LoVo (cell line): ENCODE data around the gene UCMA.

Experiments used
- DNase-seq: peaks from one replicate; pipeline ENCODE4 v3.0.0-alpha.2; 2016; ENCODE audit warnings: low spot score

The UCMA gene

GRCh38 chr10:13187135-13187534, 47.0 kb downstream of the UCMA start:
- DNase-seq: no peak

DNA sequence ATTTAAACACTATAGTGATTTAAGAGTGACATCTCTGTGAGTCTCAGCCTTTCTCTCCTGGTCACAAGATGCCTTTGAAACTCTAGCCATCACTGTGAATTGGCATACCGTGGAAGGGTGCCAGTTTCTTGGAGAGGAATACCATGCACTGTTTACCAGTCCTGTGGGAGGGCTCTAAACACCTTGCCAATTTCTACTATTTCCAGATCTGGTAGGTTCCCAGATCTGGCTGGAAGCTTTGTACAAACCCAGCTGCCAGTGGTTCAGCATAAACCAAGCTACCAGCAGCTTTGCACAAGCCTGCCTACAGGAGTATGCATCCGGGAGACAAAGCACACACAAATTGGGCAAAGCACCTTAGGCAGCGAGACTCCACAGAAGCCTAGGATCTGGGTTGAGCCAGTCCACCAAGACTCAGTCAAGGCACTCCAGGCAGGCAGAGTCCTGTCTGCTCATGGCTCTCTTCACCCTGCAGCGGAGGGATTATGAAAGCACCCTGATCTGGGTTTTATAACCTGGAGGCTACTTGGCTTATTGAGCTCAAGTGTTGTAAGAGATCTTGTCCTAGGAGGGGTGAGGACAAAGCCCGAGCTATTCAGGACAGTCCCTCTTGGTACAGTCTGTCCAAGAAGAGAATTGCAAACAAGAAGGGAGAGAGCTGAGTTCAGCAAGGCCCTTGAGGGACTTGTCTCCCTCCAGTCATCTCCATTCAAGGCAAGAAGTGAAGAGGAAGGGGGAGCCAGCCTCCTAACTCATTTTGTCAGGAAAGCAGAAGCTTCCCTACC, 49.3 kb downstream of the UCMA start:
- DNase-seq: no peak

DNA sequence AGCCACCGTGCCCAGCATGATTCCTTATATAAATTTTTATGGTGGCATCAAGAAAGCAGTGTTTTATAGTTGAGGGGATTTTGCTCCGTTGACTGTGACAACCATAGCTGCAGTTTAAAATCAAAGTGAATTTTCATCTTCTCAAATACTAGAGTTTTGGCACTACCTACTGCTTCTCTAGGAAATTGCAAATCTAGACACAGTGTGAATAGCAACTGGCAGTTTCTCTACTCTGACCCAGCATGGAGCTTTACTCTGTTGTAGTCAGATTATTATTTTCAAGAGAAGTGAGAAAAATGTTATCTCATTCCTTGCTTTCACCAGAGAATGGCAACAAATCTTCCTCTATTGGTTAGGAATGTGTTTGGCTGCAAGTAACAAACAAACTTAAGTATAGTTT, 49.9 kb downstream of the UCMA start:
- no peak for DNase-seq

GRCh38 chr10:13183625-13184024, 50.5 kb downstream of the UCMA start:
- DNase-seq: no peak

DNA sequence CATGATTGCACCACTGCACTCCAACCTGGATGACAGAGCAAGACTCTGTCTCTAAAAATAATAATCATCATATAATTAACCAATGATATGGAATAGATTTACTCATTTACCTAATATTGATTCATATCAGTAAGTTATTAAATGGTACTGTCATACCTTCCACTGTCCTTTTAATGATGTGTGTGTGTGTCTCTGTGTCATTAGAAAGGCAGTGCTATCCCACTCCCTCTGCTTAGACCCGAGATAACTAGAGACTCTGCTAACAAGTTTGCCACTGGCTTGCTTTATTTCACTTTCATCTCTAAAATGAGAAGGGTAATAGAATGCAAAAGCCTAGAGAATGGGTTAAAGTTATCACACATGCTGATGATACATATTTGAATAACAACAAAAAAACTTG, 51.8 kb downstream of the UCMA start:
- no peak for DNase-seq

- DNase-seq: no peak
Observed at GRCh38 chr10:13180788-13181187, 53.4 kb downstream of the UCMA start.

GRCh38 chr10:13173616-13174015, 60.6 kb downstream of the UCMA start:
- DNase-seq: no peak
